Measurements from ENCODE around the gene PDXK.

The PDXK gene

GRCh38 chr21:43720539-43721166 is 1.7 kb downstream of the PDXK start:
- H3K36me3 ChIP-seq (replicated peaks in 1 of 2; ENCODE audit: control insufficient read depth in 2 of 2, insufficient read depth in 2 of 2, low read length in 2 of 2), result peaks cover 0 to 16% of the 10 kb centered on the region in 2 donors

GRCh38 chr21:43721206-43721605 is 2.3 kb downstream of the PDXK start:
- WGBS, 2 donors (ENCODE audit: extremely low coverage in 2 of 2, insufficient read length in 2 of 2, insufficient replicate concordance in 1 of 2), result no CpG with 5 or more reads among the region's 4 CpGs

More at GRCh38 chr21:43720539-43721166, 1.7 kb downstream of the PDXK start:
- Histone ChIP-seq H2BK12ac (ENCODE audit: low read length) (no peak overlapping the region), H3K9me3 (replicated peaks in 1 of 2; ENCODE audit: control insufficient read depth in 2 of 2, insufficient read depth in 1 of 2, low read depth in 1 of 2, low read length in 2 of 2) (peaks cover 0 to 2% of the 10 kb centered on the region in 2 donors), H2BK120ac (ENCODE audit: low read depth, low read length) (no peak overlapping the region), H4K91ac (ENCODE audit: low read depth, low read length, poor library complexity) (no peak overlapping the region), H3K79me1 (ENCODE audit: low read depth, low read length) (peaks cover 16% of the 10 kb centered on the region), H3K4me2 (ENCODE audit: insufficient read depth, low read length, poor library complexity, severe bottlenecking) (no peak overlapping the region), H3K4ac (ENCODE audit: low read length) (no peak overlapping the region), H4K8ac (ENCODE audit: low read depth, low read length) (no peak overlapping the region), H3K4me1 (ENCODE audit: control insufficient read depth in 2 of 2, insufficient read depth in 1 of 2, low read depth in 1 of 2, low read length in 2 of 2) (peaks cover 6 to 12% of the 10 kb centered on the region in 2 donors), H2BK15ac (ENCODE audit: low read length) (no peak overlapping the region), H3K23ac (ENCODE audit: low read depth, low read length, poor library complexity) (peak overlapping the region; percentile 98), H2AFZ (ENCODE audit: low read length) (no peak overlapping the region), H3K9ac (ENCODE audit: low read depth, low read length, poor library complexity) (peak overlapping the region; percentile 99), H3K14ac (ENCODE audit: low read length) (peak overlapping the region; percentile 99), H2AK5ac (ENCODE audit: low read depth, low read length) (peak overlapping the region; percentile 97), H2BK5ac (ENCODE audit: low read length) (no peak overlapping the region), H3K27me3 (ENCODE audit: control insufficient read depth in 3 of 3, insufficient read depth in 3 of 3, low read depth in 1 of 3, low read length in 3 of 3) (peaks cover 0 to 22% (median 3%) of the 10 kb centered on the region in 3 experiments), H3K4me3 (ENCODE audit: low read length in 2 of 2) (peak overlapping the region in 1 of 2 donors; percentile 98), H3K27ac (replicated peaks; ENCODE audit: low read length) (no peak overlapping the region), H3K18ac (ENCODE audit: low read length) (no peak overlapping the region)
- DNase-seq (ENCODE audit: low spot score), result no peak
- WGBS, 2 donors (ENCODE audit: extremely low coverage in 2 of 2, insufficient read length in 2 of 2, insufficient replicate concordance in 1 of 2), result no CpG with 5 or more reads among the region's 16 CpGs

DNA sequence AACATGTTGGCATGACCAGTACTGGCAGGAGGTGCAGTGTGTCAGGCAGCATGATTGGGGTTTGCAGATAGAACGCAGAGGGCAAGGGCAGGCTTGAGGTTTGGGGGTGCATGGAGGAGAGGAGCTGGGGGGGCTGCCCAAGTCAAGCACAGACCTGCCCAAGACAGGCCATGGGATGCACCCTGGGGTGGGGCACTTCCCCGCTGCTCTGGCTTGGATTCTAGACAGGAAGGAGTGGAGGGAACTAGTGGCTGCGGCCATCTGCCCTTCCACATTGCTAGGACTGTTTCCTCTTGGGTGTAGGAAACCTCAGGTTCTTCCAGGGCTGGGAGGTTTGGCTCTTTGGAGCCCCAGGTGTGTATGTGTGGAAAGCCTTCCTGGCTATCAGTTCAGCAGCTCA is 3.0 kb downstream of the PDXK start:
- no peak for DNase-seq (ENCODE audit: low spot score)
- H3K4ac ChIP-seq (ENCODE audit: low read length), result no peak overlapping the region
- H3K36me3 ChIP-seq (replicated peaks in 1 of 2; ENCODE audit: control insufficient read depth in 2 of 2, insufficient read depth in 2 of 2, low read length in 2 of 2), result peaks cover 2 to 16% of the 10 kb centered on the region in 2 donors
- no peak overlapping the region for H3K18ac ChIP-seq (ENCODE audit: low read length)
- H2AFZ ChIP-seq (ENCODE audit: low read length), result no peak overlapping the region
- peaks cover 0 to 22% (median 3%) of the 10 kb centered on the region in 3 experiments for H3K27me3 ChIP-seq (ENCODE audit: control insufficient read depth in 3 of 3, insufficient read depth in 3 of 3, low read depth in 1 of 3, low read length in 3 of 3)
- no peak overlapping the region for H3K27ac ChIP-seq (replicated peaks; ENCODE audit: low read length)
- H3K14ac ChIP-seq (ENCODE audit: low read length), result no peak overlapping the region
- H4K8ac ChIP-seq (ENCODE audit: low read depth, low read length), result no peak overlapping the region
- H3K9me3 ChIP-seq (replicated peaks in 1 of 2; ENCODE audit: control insufficient read depth in 2 of 2, insufficient read depth in 1 of 2, low read depth in 1 of 2, low read length in 2 of 2), result peaks cover 0 to 5% of the 10 kb centered on the region in 2 donors
- no peak overlapping the region for H4K91ac ChIP-seq (ENCODE audit: low read depth, low read length, poor library complexity)
- H3K23ac ChIP-seq (ENCODE audit: low read depth, low read length, poor library complexity), result no peak overlapping the region
- H3K79me1 ChIP-seq (ENCODE audit: low read depth, low read length), result peaks cover 19% of the 10 kb centered on the region
- peaks cover 6 to 14% of the 10 kb centered on the region in 2 donors for H3K4me1 ChIP-seq (ENCODE audit: control insufficient read depth in 2 of 2, insufficient read depth in 1 of 2, low read depth in 1 of 2, low read length in 2 of 2)
- H2AK5ac ChIP-seq (ENCODE audit: low read depth, low read length), result no peak overlapping the region
- no peak overlapping the region for H2BK15ac ChIP-seq (ENCODE audit: low read length)
- no peak overlapping the region for H2BK12ac ChIP-seq (ENCODE audit: low read length)
- no peak overlapping the region for H3K4me2 ChIP-seq (ENCODE audit: insufficient read depth, low read length, poor library complexity, severe bottlenecking)
- no peak overlapping the region for H2BK120ac ChIP-seq (ENCODE audit: low read depth, low read length)
- no peak overlapping the region for H3K9ac ChIP-seq (ENCODE audit: low read depth, low read length, poor library complexity)
- H3K4me3 ChIP-seq (ENCODE audit: low read length in 2 of 2), result no peak overlapping the region
- no peak overlapping the region for H2BK5ac ChIP-seq (ENCODE audit: low read length)
- whole genome bisulfite sequencing, 2 donors (ENCODE audit: extremely low coverage in 2 of 2, insufficient read length in 2 of 2, insufficient replicate concordance in 1 of 2), result no CpG with 5 or more reads among the region's 3 CpGs

More at GRCh38 chr21:43721206-43721605, 2.3 kb downstream of the PDXK start:
- H2BK5ac ChIP-seq (ENCODE audit: low read length), result no peak overlapping the region
- H2BK120ac ChIP-seq (ENCODE audit: low read depth, low read length), result no peak overlapping the region
- H3K18ac ChIP-seq (ENCODE audit: low read length), result no peak overlapping the region
- peaks cover 6 to 12% of the 10 kb centered on the region in 2 donors for H3K4me1 ChIP-seq (ENCODE audit: control insufficient read depth in 2 of 2, insufficient read depth in 1 of 2, low read depth in 1 of 2, low read length in 2 of 2)
- peaks cover 0 to 22% (median 3%) of the 10 kb centered on the region in 3 experiments for H3K27me3 ChIP-seq (ENCODE audit: control insufficient read depth in 3 of 3, insufficient read depth in 3 of 3, low read depth in 1 of 3, low read length in 3 of 3)
- no peak overlapping the region for H3K23ac ChIP-seq (ENCODE audit: low read depth, low read length, poor library complexity)
- no peak overlapping the region for H3K14ac ChIP-seq (ENCODE audit: low read length)
- peak overlapping the region in 1 of 2 donors; percentile 98 for H3K4me3 ChIP-seq (ENCODE audit: low read length in 2 of 2)
- no peak for DNase-seq (ENCODE audit: low spot score)
- H3K9me3 ChIP-seq (replicated peaks in 1 of 2; ENCODE audit: control insufficient read depth in 2 of 2, insufficient read depth in 1 of 2, low read depth in 1 of 2, low read length in 2 of 2), result peaks cover 0 to 2% of the 10 kb centered on the region in 2 donors
- no peak overlapping the region for H3K9ac ChIP-seq (ENCODE audit: low read depth, low read length, poor library complexity)
- H2AFZ ChIP-seq (ENCODE audit: low read length), result no peak overlapping the region
- no peak overlapping the region for H3K27ac ChIP-seq (replicated peaks; ENCODE audit: low read length)
- H2AK5ac ChIP-seq (ENCODE audit: low read depth, low read length), result no peak overlapping the region
- no peak overlapping the region for H4K8ac ChIP-seq (ENCODE audit: low read depth, low read length)
- H3K79me1 ChIP-seq (ENCODE audit: low read depth, low read length), result peaks cover 16% of the 10 kb centered on the region
- H3K36me3 ChIP-seq (replicated peaks in 1 of 2; ENCODE audit: control insufficient read depth in 2 of 2, insufficient read depth in 2 of 2, low read length in 2 of 2), result peaks cover 0 to 16% of the 10 kb centered on the region in 2 donors
- no peak overlapping the region for H4K91ac ChIP-seq (ENCODE audit: low read depth, low read length, poor library complexity)
- no peak overlapping the region for H2BK12ac ChIP-seq (ENCODE audit: low read length)
- H3K4me2 ChIP-seq (ENCODE audit: insufficient read depth, low read length, poor library complexity, severe bottlenecking), result no peak overlapping the region
- no peak overlapping the region for H2BK15ac ChIP-seq (ENCODE audit: low read length)
- no peak overlapping the region for H3K4ac ChIP-seq (ENCODE audit: low read length)

DNA sequence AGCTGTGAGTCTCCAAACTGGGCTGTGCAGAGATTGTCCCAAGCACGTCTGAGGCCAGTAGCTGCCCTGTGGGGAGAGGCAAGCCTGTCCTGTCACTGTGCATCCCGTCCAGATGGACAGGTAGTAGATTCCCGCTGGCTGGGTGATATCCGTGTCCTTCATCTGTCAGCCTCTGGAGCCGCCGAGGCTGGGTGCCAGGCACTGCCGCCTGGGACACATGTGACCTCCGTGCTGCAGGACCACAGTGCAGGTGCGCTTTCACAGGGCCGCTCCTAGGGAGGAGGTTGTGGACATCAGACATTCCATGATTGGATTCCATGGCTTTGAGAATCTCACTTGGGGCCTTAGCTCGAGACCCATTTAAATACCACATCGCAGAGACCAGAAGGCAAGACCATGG is 4.7 kb downstream of the PDXK start:
- Histone ChIP-seq H3K9ac (ENCODE audit: low read depth, low read length, poor library complexity) (no peak overlapping the region), H4K91ac (ENCODE audit: low read depth, low read length, poor library complexity) (no peak overlapping the region), H3K27me3 (ENCODE audit: control insufficient read depth in 3 of 3, insufficient read depth in 3 of 3, low read depth in 1 of 3, low read length in 3 of 3) (peaks cover 0 to 17% (median 0%) of the 10 kb centered on the region in 3 experiments), H2AFZ (ENCODE audit: low read length) (no peak overlapping the region), H3K4me1 (ENCODE audit: control insufficient read depth in 2 of 2, insufficient read depth in 1 of 2, low read depth in 1 of 2, low read length in 2 of 2) (peaks cover 6 to 18% of the 10 kb centered on the region in 2 donors), H3K4me3 (ENCODE audit: low read length in 2 of 2) (no peak overlapping the region), H3K4me2 (ENCODE audit: insufficient read depth, low read length, poor library complexity, severe bottlenecking) (no peak overlapping the region), H3K18ac (ENCODE audit: low read length) (no peak overlapping the region), H3K14ac (ENCODE audit: low read length) (no peak overlapping the region), H3K36me3 (replicated peaks in 1 of 2; ENCODE audit: control insufficient read depth in 2 of 2, insufficient read depth in 2 of 2, low read length in 2 of 2) (peaks cover 2 to 16% of the 10 kb centered on the region in 2 donors), H2BK5ac (ENCODE audit: low read length) (no peak overlapping the region), H2BK12ac (ENCODE audit: low read length) (no peak overlapping the region), H4K8ac (ENCODE audit: low read depth, low read length) (no peak overlapping the region), H2AK5ac (ENCODE audit: low read depth, low read length) (no peak overlapping the region), H3K4ac (ENCODE audit: low read length) (no peak overlapping the region), H3K23ac (ENCODE audit: low read depth, low read length, poor library complexity) (no peak overlapping the region), H2BK120ac (ENCODE audit: low read depth, low read length) (no peak overlapping the region), H3K27ac (replicated peaks; ENCODE audit: low read length) (no peak overlapping the region), H3K79me1 (ENCODE audit: low read depth, low read length) (peaks cover 15% of the 10 kb centered on the region), H3K9me3 (replicated peaks in 1 of 2; ENCODE audit: control insufficient read depth in 2 of 2, insufficient read depth in 1 of 2, low read depth in 1 of 2, low read length in 2 of 2) (peaks cover 0 to 5% of the 10 kb centered on the region in 2 donors), H2BK15ac (ENCODE audit: low read length) (no peak overlapping the region)
- WGBS, 2 donors (ENCODE audit: extremely low coverage in 2 of 2, insufficient read length in 2 of 2, insufficient replicate concordance in 1 of 2), result no CpG with 5 or more reads among the region's 12 CpGs
- no peak for DNase-seq (ENCODE audit: low spot score)
